ENCODE data around the gene PLB1.

PLB1 gene

GRCh38 chr2:28648147-28648546, 152.3 kb downstream of the PLB1 start:
- Histone ChIP-seq H3K27me3 (ENCODE audit: insufficient read depth, poor library complexity, severe bottlenecking) (no peaks in the 10 kb centered on the region), H3K27ac (replicated peaks) (no peak overlapping the region), H3K4me3 (replicated peaks; ENCODE audit: insufficient read depth, low read length) (no peak overlapping the region)
- no peak for DNase-seq (ENCODE audit: low read depth in 1 of 2, low spot score in 1 of 2)
- TF ChIP-seq CTCF (IDR thresholded peaks at IDR 0.05; ENCODE audit: insufficient read depth, low read length) (no peak), POLR2AphosphoS5 (IDR thresholded peaks at IDR 0.05; ENCODE audit: low read depth) (no peak)

GRCh38 chr2:28648671-28649395, 153.0 kb downstream of the PLB1 start:
- no peak overlapping the region for H3K27ac ChIP-seq (replicated peaks)
- H3K27me3 ChIP-seq (ENCODE audit: insufficient read depth, poor library complexity, severe bottlenecking): no peaks in the 10 kb centered on the region
- DNase-seq (ENCODE audit: low read depth in 1 of 2, low spot score in 1 of 2): no peak
- no peak overlapping the region for H3K4me3 ChIP-seq (replicated peaks; ENCODE audit: insufficient read depth, low read length)
- TF ChIP-seq SPI1 (IDR thresholded peaks at IDR 0.05; ENCODE audit: borderline replicate concordance, low read depth): no peak
- TF ChIP-seq CTCF (IDR thresholded peaks at IDR 0.05; ENCODE audit: insufficient read depth, low read length): no peak
- no peak for TF ChIP-seq GABPA (IDR thresholded peaks at IDR 0.05; ENCODE audit: low read depth)
- TF ChIP-seq REST (IDR thresholded peaks at IDR 0.05; ENCODE audit: insufficient replicate concordance, low read depth): no peak
- TF ChIP-seq POLR2AphosphoS5 (IDR thresholded peaks at IDR 0.05; ENCODE audit: low read depth): no peak

GRCh38 chr2:28649481-28650265, 153.8 kb downstream of the PLB1 start:
- H3K27me3 ChIP-seq (ENCODE audit: insufficient read depth, poor library complexity, severe bottlenecking): no peaks in the 10 kb centered on the region
- H3K4me3 ChIP-seq (replicated peaks; ENCODE audit: insufficient read depth, low read length): no peak overlapping the region
- no peak for DNase-seq (ENCODE audit: low read depth in 1 of 2, low spot score in 1 of 2)
- no peak overlapping the region for H3K27ac ChIP-seq (replicated peaks)
- TF ChIP-seq POLR2AphosphoS5 (IDR thresholded peaks at IDR 0.05; ENCODE audit: low read depth): no peak
- TF ChIP-seq CTCF (IDR thresholded peaks at IDR 0.05; ENCODE audit: insufficient read depth, low read length): no peak
- TF ChIP-seq REST (IDR thresholded peaks at IDR 0.05; ENCODE audit: insufficient replicate concordance, low read depth): no peak
- TF ChIP-seq SPI1 (IDR thresholded peaks at IDR 0.05; ENCODE audit: borderline replicate concordance, low read depth): no peak
- no peak for TF ChIP-seq GABPA (IDR thresholded peaks at IDR 0.05; ENCODE audit: low read depth)
